ENCODE data around the gene OR13C4.

DNA sequence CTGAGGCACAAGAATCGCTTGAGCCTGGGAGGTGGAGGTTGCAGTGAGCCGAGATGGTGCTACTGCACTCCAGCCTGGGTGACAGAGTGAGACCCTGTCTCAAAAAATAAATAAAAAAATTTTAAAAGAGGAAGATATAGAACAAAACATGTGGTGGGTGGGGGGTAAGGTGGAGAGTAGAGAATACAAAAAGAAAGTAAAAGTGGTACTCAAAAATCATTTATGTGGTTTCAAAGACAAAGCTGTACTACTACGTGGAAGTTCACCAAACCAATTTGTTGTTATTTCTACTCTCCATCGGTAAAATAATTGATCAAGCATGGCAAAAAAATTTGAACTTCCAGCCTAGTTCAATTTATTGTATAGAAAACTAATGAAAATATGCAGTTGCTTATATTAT lies 17.6 kb upstream of the OR13C4 start:
- TF ChIP-seq POLR2A (IDR thresholded peaks at IDR 0.05) (no peak), EP300 (IDR thresholded peaks at IDR 0.05) (no peak)
- TF ChIP-seq, protein P1, sequence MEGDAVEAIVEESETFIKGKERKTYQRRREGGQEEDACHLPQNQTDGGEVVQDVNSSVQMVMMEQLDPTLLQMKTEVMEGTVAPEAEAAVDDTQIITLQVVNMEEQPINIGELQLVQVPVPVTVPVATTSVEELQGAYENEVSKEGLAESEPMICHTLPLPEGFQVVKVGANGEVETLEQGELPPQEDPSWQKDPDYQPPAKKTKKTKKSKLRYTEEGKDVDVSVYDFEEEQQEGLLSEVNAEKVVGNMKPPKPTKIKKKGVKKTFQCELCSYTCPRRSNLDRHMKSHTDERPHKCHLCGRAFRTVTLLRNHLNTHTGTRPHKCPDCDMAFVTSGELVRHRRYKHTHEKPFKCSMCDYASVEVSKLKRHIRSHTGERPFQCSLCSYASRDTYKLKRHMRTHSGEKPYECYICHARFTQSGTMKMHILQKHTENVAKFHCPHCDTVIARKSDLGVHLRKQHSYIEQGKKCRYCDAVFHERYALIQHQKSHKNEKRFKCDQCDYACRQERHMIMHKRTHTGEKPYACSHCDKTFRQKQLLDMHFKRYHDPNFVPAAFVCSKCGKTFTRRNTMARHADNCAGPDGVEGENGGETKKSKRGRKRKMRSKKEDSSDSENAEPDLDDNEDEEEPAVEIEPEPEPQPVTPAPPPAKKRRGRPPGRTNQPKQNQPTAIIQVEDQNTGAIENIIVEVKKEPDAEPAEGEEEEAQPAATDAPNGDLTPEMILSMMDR (IDR thresholded peaks at IDR 0.05): no peak

All from ovary (tissue), 3 donors.